Peyer's patch (tissue), 4 donors: ENCODE data around the gene ATP13A2.

ENCODE experiments used
- POLR2A ChIP-seq, 2 donors: fragments of 450-650 bp; IDR thresholded peaks; one replicate each; pipeline ENCODE4 v1.5.1; 2017; ENCODE audit warnings: antibody characterized with exemption in 2 of 2, mild to moderate bottlenecking in 2 of 2, moderate library complexity in 2 of 2
- TF ChIP-seq, protein P1 (sequence below), 6 experiments: fragments of 450-650 bp in 4 of 6; fragments of 200-600 bp in 2 of 6; sonication (generic) in 1 of 6; IDR thresholded peaks; one replicate each; pipeline ENCODE4 v1.5.1; 2017 to 2019; ENCODE audit warnings: antibody characterized with exemption in 6 of 6, mild to moderate bottlenecking in 3 of 6, moderate library complexity in 1 of 6

- TF ChIP-seq, protein P1, sequence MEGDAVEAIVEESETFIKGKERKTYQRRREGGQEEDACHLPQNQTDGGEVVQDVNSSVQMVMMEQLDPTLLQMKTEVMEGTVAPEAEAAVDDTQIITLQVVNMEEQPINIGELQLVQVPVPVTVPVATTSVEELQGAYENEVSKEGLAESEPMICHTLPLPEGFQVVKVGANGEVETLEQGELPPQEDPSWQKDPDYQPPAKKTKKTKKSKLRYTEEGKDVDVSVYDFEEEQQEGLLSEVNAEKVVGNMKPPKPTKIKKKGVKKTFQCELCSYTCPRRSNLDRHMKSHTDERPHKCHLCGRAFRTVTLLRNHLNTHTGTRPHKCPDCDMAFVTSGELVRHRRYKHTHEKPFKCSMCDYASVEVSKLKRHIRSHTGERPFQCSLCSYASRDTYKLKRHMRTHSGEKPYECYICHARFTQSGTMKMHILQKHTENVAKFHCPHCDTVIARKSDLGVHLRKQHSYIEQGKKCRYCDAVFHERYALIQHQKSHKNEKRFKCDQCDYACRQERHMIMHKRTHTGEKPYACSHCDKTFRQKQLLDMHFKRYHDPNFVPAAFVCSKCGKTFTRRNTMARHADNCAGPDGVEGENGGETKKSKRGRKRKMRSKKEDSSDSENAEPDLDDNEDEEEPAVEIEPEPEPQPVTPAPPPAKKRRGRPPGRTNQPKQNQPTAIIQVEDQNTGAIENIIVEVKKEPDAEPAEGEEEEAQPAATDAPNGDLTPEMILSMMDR (IDR thresholded peaks at IDR 0.05), result no peak
- no peak for TF ChIP-seq POLR2A (IDR thresholded peaks at IDR 0.05)
Observed at GRCh38 chr1:17040135-17040534, 28.4 kb upstream of the ATP13A2 start.
